Small intestine (tissue), 7 donors: ENCODE measurements around the gene PNLIPRP2. TPM values are rescaled to one million over a fixed set of nuclear protein-coding genes. Genes with fewer than 3 reads are reported as not detected.

Experiments
- DNase-seq, 2 donors: peaks; one replicate each; pipeline versions ENCODE4 v3.0.0 to v3.0.0-alpha.2; 2013
- FAIRE-seq: peaks from 2 replicates; lab custom pipeline; 2012; peaks lifted over from hg19 to GRCh38; lab: Jason Lieb, UNC
- H3K27ac ChIP-seq, 3 donors: one replicate each; pipeline ENCODE4 v1.5.1; 2013; ENCODE audit warnings: low read length in 2 of 3, mild to moderate bottlenecking in 2 of 3, control low read depth in 1 of 3, inconsistent platforms in 1 of 3, low read depth in 1 of 3, moderate library complexity in 1 of 3
- H3K27me3 ChIP-seq, 3 donors: one replicate each; pipeline ENCODE4 v1.6.1; 2013; ENCODE audit warnings: low read length in 3 of 3, inconsistent platforms in 1 of 3; ENCODE audit not compliant: control insufficient read depth in 3 of 3, insufficient read depth in 3 of 3
- H3K36me3 ChIP-seq, 3 donors: one replicate each; pipeline ENCODE4 v1.6.1; 2013; ENCODE audit warnings: low read length in 3 of 3, inconsistent platforms in 1 of 3, low read depth in 1 of 3, mild to moderate bottlenecking in 1 of 3, moderate library complexity in 1 of 3; ENCODE audit not compliant: control insufficient read depth in 3 of 3, insufficient read depth in 2 of 3
- H3K4me1 ChIP-seq, 3 donors: one replicate each; pipeline ENCODE4 v1.6.1; 2013; ENCODE audit warnings: low read length in 2 of 3, inconsistent platforms in 1 of 3, low read depth in 1 of 3, mild to moderate bottlenecking in 1 of 3, moderate library complexity in 1 of 3; ENCODE audit not compliant: control insufficient read depth in 3 of 3, insufficient read depth in 2 of 3
- H3K4me3 ChIP-seq, 3 donors: one replicate each; pipeline ENCODE4 v1.5.1; 2013; ENCODE audit warnings: low read length in 3 of 3, control low read depth in 1 of 3, inconsistent platforms in 1 of 3, low read depth in 1 of 3, mild to moderate bottlenecking in 1 of 3, moderate library complexity in 1 of 3
- H3K9me3 ChIP-seq, 2 donors: one replicate each; pipeline ENCODE4 v1.6.1; 2013; ENCODE audit warnings: low read depth in 1 of 2, low read length in 1 of 2; ENCODE audit not compliant: control insufficient read depth in 2 of 2, insufficient read depth in 1 of 2
- WGBS, 3 donors: extraction: QIAGEN DNeasy Blood & Tissue Kit; methylation state at CpG; one replicate each; pipeline ENCODE4 v1.1.7; 2013; 5-methylcytosine and 5-hydroxymethylcytosine counted together
- polyA plus RNA-seq, 4 donors: library from polyadenylated mRNA; stranded (reverse) in 3 of 4; unstranded in 1 of 4; fragments of 200-250 nt in 3 of 4; fragments of 120-200 nt in 1 of 4; gene quantifications; one replicate each; pipeline versions ENCODE4 v1.2.1 to v1.2.3, GENCODE V29; 2013
- donor health status: healthy with polysubstance abuse.
- donor health status: control.
- donor health status: control.
- donor health status: Bipolar disorder and iron deficiency.
- donor health status: healthy.

The PNLIPRP2 gene
- polyA plus RNA-seq, 4 donors = 13.4 to 92.8 (median 52.7) TPM

- no peak for FAIRE-seq
- H3K4me3 ChIP-seq = no peak overlapping the region
- WGBS, 3 donors = 76 to 87% (median 86%) methylated on average over 5 of the region's 5 CpGs
- no peaks in the 10 kb centered on the region for H3K27me3 ChIP-seq
- H3K27ac ChIP-seq = no peak overlapping the region
- no peaks in the 10 kb centered on the region for H3K4me1 ChIP-seq
- no peak for DNase-seq
- H3K9me3 ChIP-seq = peaks cover 0 to 3% of the 10 kb centered on the region in 2 donors
- H3K36me3 ChIP-seq = peaks cover 0 to 14% (median 0%) of the 10 kb centered on the region in 3 donors
These were observed 43.9 kb downstream of the PNLIPRP2 start for GRCh38 chr10:116664631-116665030.

- Histone ChIP-seq H3K27ac (no peak overlapping the region), H3K27me3 (no peaks in the 10 kb centered on the region), H3K9me3 (peaks cover 0 to 3% of the 10 kb centered on the region in 2 donors), H3K4me3 (no peak overlapping the region), H3K4me1 (no peaks in the 10 kb centered on the region), H3K36me3 (peaks cover 0 to 14% (median 0%) of the 10 kb centered on the region in 3 donors)
- FAIRE-seq = no peak
- 59 to 80% (median 75%) methylated on average over 13 of the region's 13 CpGs for WGBS, 3 donors
- no peak for DNase-seq
These were observed 44.9 kb downstream of the PNLIPRP2 start for GRCh38 chr10:116665541-116666125.

- Histone ChIP-seq H3K27ac (no peak overlapping the region), H3K36me3 (peaks cover 0 to 14% (median 0%) of the 10 kb centered on the region in 3 donors), H3K4me3 (no peak overlapping the region), H3K4me1 (no peaks in the 10 kb centered on the region), H3K9me3 (peaks cover 0 to 3% of the 10 kb centered on the region in 2 donors), H3K27me3 (peaks cover 0 to 1% (median 0%) of the 10 kb centered on the region in 3 donors)
- FAIRE-seq (no peak), DNase-seq (no peak)
- 76 to 92% (median 89%) methylated on average over 3 of the region's 3 CpGs for WGBS, 3 donors
These were observed 46.7 kb downstream of the PNLIPRP2 start for GRCh38 chr10:116667484-116667883.

DNA sequence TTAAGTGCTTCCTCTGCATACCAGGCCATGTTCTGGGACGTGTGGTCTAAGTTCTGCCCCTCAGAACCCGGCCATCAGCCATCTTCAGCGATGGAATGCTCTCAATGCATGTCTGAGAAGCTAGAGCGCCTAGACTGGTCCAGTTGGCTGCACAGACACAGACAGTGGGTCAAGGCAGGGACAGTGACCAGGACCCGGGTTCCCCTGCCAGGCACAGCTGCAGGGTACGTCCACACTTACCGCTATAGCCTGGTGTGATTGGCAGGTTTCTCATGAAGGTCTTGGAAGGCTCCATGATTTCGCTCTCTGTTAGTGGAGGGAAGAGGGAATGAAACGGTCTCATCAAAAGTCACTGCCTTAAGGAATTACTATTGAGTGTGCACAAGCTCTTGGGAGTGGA, 47.3 kb downstream of the PNLIPRP2 start:
- no peak for FAIRE-seq
- 91 to 93% (median 92%) methylated on average over 9 of the region's 9 CpGs for whole genome bisulfite sequencing, 3 donors

GRCh38 chr10:116668446-116668845, 47.7 kb downstream of the PNLIPRP2 start:
- H3K9me3 ChIP-seq = peaks cover 0 to 3% of the 10 kb centered on the region in 2 donors
- no peak overlapping the region for H3K4me3 ChIP-seq
- WGBS, 3 donors = 86 to 95% (median 92%) methylated on average over 2 of the region's 2 CpGs
- FAIRE-seq (no peak), DNase-seq (no peak)
- H3K27ac ChIP-seq = no peak overlapping the region
- no peaks in the 10 kb centered on the region for H3K4me1 ChIP-seq
- peaks cover 0 to 9% (median 0%) of the 10 kb centered on the region in 3 donors for H3K36me3 ChIP-seq
- peaks cover 0 to 1% (median 0%) of the 10 kb centered on the region in 3 donors for H3K27me3 ChIP-seq

More for the DNA sequence above, 47.3 kb downstream of the PNLIPRP2 start:
- Histone ChIP-seq H3K4me3 (no peak overlapping the region), H3K27ac (no peak overlapping the region), H3K27me3 (peaks cover 0 to 1% (median 0%) of the 10 kb centered on the region in 3 donors), H3K4me1 (no peaks in the 10 kb centered on the region), H3K36me3 (peaks cover 0 to 14% (median 0%) of the 10 kb centered on the region in 3 donors), H3K9me3 (peaks cover 0 to 3% of the 10 kb centered on the region in 2 donors)
- no peak for DNase-seq

DNA sequence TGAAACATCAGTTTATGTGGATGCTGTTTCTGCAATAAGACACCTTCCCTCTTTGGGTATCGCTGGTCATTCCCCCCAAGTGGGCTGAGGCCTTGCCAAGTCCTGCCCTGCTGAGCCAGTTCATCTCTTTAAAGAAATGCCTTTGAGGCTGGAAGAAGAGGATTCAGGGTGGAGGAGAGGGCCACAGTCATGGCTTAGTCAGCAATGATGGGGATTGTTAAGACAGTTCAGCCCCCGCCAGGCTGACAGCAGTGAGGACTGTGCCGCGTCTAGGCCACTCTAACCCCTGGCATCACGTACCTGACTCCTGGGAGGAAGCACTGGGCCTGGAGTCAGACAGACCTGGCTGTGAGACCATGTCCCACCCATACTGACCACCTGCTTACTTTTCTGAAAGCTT, 48.3 kb downstream of the PNLIPRP2 start:
- H3K27me3 ChIP-seq = peaks cover 0 to 1% (median 0%) of the 10 kb centered on the region in 3 donors
- no peak overlapping the region for H3K4me3 ChIP-seq
- H3K27ac ChIP-seq = no peak overlapping the region
- peaks cover 0 to 3% of the 10 kb centered on the region in 2 donors for H3K9me3 ChIP-seq
- H3K4me1 ChIP-seq = no peaks in the 10 kb centered on the region
- H3K36me3 ChIP-seq = peaks cover 0 to 4% (median 0%) of the 10 kb centered on the region in 3 donors
- no peak for FAIRE-seq
- no peak for DNase-seq
- WGBS, 3 donors = 83 to 89% (median 86%) methylated on average over 5 of the region's 5 CpGs

GRCh38 chr10:116669832-116670644, 49.3 kb downstream of the PNLIPRP2 start:
- Histone ChIP-seq H3K4me3 (peak overlapping the region in 2 of 3 donors; percentile 24 to 52), H3K9me3 (peaks cover 0 to 3% of the 10 kb centered on the region in 2 donors), H3K36me3 (peaks cover 0 to 4% (median 0%) of the 10 kb centered on the region in 3 donors), H3K4me1 (no peaks in the 10 kb centered on the region), H3K27me3 (peaks cover 0 to 1% (median 0%) of the 10 kb centered on the region in 3 donors), H3K27ac (no peak overlapping the region)
- FAIRE-seq (no peak), DNase-seq (peak; percentile 52 to 72)
- WGBS, 3 donors = 9 to 20% (median 16%) methylated on average over 35 to 41 of the region's 41 CpGs

DNA sequence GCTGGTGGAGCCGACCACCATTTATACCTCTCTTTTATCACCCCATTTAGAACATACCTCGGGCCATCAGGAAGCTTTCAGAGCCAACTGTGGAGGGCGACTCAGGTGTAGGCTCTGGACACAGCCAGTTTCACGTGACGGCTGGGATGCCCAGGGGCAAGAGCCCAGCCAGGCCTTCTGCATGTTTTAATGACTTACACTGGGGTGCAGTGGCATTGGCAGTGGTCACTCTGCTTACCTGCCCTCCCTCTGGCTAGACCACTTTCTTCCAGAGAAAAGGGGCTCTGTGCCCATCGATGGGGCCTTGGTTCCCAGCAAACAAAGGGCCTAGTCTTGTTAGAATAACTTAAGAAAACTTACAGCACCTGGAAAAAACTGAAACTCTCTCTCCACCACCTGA, 50.0 kb downstream of the PNLIPRP2 start:
- WGBS, 3 donors = 48 to 77% (median 72%) methylated on average over 6 of the region's 6 CpGs
- no peaks in the 10 kb centered on the region for H3K4me1 ChIP-seq
- peaks cover 0 to 3% (median 0%) of the 10 kb centered on the region in 3 donors for H3K36me3 ChIP-seq
- FAIRE-seq = no peak
- H3K27me3 ChIP-seq = peaks cover 0 to 1% (median 0%) of the 10 kb centered on the region in 3 donors
- no peak overlapping the region for H3K27ac ChIP-seq
- H3K4me3 ChIP-seq = peak overlapping the region in 1 of 3 donors; percentile 52
- peaks cover 0 to 3% of the 10 kb centered on the region in 2 donors for H3K9me3 ChIP-seq
- no peak for DNase-seq
